Vagina (tissue), 2 donors: ENCODE data around the gene NFILZ. TPM values are rescaled to one million over a fixed set of nuclear protein-coding genes. Genes with fewer than 3 reads are reported as not detected.
A peak's percentile ranks its signal among the peaks of the same experiment; 100 is the strongest.
"Not testable (repeated sequence)": the region's sequence is repeated elsewhere in the genome, so short reads cannot be mapped to it uniquely, and the experiment has no call there.

Experiments
- DNase-seq, 2 donors: peaks; one replicate each; pipeline ENCODE4 v3.0.0-alpha.2; 2017; ENCODE audit errors: extremely low spot score in 2 of 2
- H3K27ac ChIP-seq: fragments of 200-600 bp; sonication (generic); one replicate; pipeline ENCODE4 v1.5.1; 2019
- H3K27me3 ChIP-seq: fragments of 200-600 bp; sonication (generic); one replicate; pipeline ENCODE4 v1.5.1; 2019
- H3K36me3 ChIP-seq, 2 donors: fragments of 200-600 bp; sonication (generic); one replicate each; pipeline ENCODE4 v1.5.1; 2017 to 2019
- H3K4me1 ChIP-seq: fragments of 200-600 bp; sonication (generic); one replicate; pipeline ENCODE4 v1.5.1; 2019
- H3K4me3 ChIP-seq, 2 donors: fragments of 200-600 bp; sonication (generic); 1 replicate in 1 of 2; 2 replicates in 1 of 2; pipeline ENCODE4 v1.5.1; 2016 to 2019
- H3K9me3 ChIP-seq: fragments of 200-600 bp; sonication (generic); one replicate; pipeline ENCODE4 v1.5.1; 2019
- CTCF ChIP-seq, 3 experiments: fragments of 450-650 bp in 2 of 3; fragments of 200-600 bp in 1 of 3; sonication (generic) in 1 of 3; IDR thresholded peaks; one replicate each; pipeline ENCODE4 v1.5.1; 2017 to 2019; ENCODE audit warnings: antibody characterized with exemption in 3 of 3, mild to moderate bottlenecking in 2 of 3, moderate library complexity in 2 of 3
- POLR2A ChIP-seq, 2 donors: fragments of 450-650 bp; IDR thresholded peaks; one replicate each; pipeline ENCODE4 v1.6.1; 2017; ENCODE audit warnings: antibody characterized with exemption in 2 of 2, mild to moderate bottlenecking in 2 of 2, moderate library complexity in 2 of 2
- POLR2AphosphoS5 ChIP-seq, 2 donors: sonication (generic); formaldehyde crosslinking; IDR thresholded peaks; one replicate each; pipeline ENCODE4 v1.9.0; 2017; ENCODE audit warnings: antibody characterized with exemption in 2 of 2, mild to moderate bottlenecking in 2 of 2, low read depth in 1 of 2; ENCODE audit not compliant: insufficient read depth in 1 of 2
- intact Hi-C: fragments of 100-400 bp; cut with DNase I; formaldehyde crosslinking; loops from one replicate; pipeline ENCODE4 v1.15.1; 2023
- total RNA-seq: library from RNA; depleted of rRNA; stranded (reverse); fragments of >200 nt; gene quantifications from one replicate; pipeline ENCODE4 v1.2.3, GENCODE V29; 2016

The NFILZ gene
- total RNA-seq, 1 donor from 2014 or later, result not detected

DNA sequence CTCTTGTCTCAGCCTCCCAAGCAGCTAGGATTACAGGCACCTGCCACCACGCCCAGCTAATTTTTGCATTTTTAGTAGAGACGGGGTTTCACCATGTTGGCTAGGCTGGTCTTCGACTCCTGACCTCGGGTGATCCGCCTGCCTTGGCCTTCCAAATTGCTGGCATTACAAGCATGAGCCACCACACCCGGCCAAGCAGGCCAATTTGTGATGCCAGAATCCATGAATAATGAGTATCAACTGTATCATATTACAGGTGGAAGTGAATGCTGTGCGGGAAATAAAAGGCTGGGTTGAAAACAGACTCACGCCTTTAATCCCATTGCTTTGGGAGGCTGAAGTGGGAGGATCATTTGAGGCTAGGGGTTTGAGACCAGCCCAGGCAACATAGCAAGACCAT lies 3.6 kb upstream of the NFILZ start:
- no peaks in the 10 kb centered on the region for H3K27me3 ChIP-seq
- no peaks in the 10 kb centered on the region for H3K36me3 ChIP-seq
- H3K9me3 ChIP-seq, result no peaks in the 10 kb centered on the region
- no peak for TF ChIP-seq CTCF (IDR thresholded peaks at IDR 0.05)
- no peak for TF ChIP-seq POLR2A (IDR thresholded peaks at IDR 0.05)
- no peak for TF ChIP-seq POLR2AphosphoS5 (IDR thresholded peaks at IDR 0.05; ENCODE audit: insufficient read depth in 1 of 2, low read depth in 1 of 2)
- DNase-seq, result no peak
- no peak overlapping the region for H3K4me3 ChIP-seq
- H3K4me1 ChIP-seq, result peaks cover 3% of the 10 kb centered on the region
- intact Hi-C loops, result no loop called here
- no peak overlapping the region for H3K27ac ChIP-seq

GRCh38 chr19:8629184-8629583 lies 1.2 kb upstream of the NFILZ start:
- H3K4me3 ChIP-seq, result no peak overlapping the region
- H3K9me3 ChIP-seq, result no peaks in the 10 kb centered on the region
- peaks cover 8% of the 10 kb centered on the region for H3K4me1 ChIP-seq
- no peak overlapping the region for H3K27ac ChIP-seq
- H3K36me3 ChIP-seq, result no peaks in the 10 kb centered on the region
- H3K27me3 ChIP-seq, result no peaks in the 10 kb centered on the region
- intact Hi-C loops, result no loop called here
- DNase-seq, result no peak
- TF ChIP-seq CTCF (IDR thresholded peaks at IDR 0.05) (no peak), POLR2AphosphoS5 (IDR thresholded peaks at IDR 0.05; ENCODE audit: insufficient read depth in 1 of 2, low read depth in 1 of 2) (no peak), POLR2A (IDR thresholded peaks at IDR 0.05) (no peak)

GRCh38 chr19:8630796-8631424 lies 477 bp downstream of the NFILZ start:
- Histone ChIP-seq H3K36me3 (no peaks in the 10 kb centered on the region), H3K4me1 (peaks cover 8% of the 10 kb centered on the region), H3K27ac (peak overlapping the region; percentile 60), H3K4me3 (no peak overlapping the region), H3K27me3 (no peaks in the 10 kb centered on the region), H3K9me3 (no peaks in the 10 kb centered on the region)
- intact Hi-C loops, result no loop called here
- TF ChIP-seq POLR2A (IDR thresholded peaks at IDR 0.05), result no peak
- DNase-seq, result no peak

DNA sequence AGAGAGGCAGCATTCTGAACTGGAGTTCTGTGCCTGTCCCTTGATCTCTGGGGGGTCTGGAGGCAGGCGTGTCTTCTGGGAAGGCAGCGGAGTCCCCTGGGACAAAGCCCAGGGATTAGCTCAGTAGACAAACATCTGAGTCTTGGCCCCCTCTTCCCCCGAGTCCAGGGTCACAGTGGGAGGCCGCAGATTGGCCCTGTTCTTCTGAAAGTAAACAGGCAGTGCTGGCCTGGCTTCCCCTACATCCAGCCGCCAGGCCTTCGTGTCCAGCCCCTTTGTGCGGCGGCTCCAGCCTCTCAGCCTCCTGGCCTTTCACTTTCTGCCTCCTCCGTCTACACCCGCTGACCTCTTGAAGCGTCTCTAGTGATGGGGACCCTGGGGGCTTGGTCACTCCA lies 989 bp downstream of the NFILZ start:
- H3K27me3 ChIP-seq, result no peaks in the 10 kb centered on the region
- intact Hi-C loops, result no loop called here
- no peak for DNase-seq
- H3K36me3 ChIP-seq, result no peaks in the 10 kb centered on the region
- TF ChIP-seq CTCF (IDR thresholded peaks at IDR 0.05), result no peak
- peak in 1 of 2 donors; percentile 40 for TF ChIP-seq POLR2AphosphoS5 (IDR thresholded peaks at IDR 0.05; ENCODE audit: insufficient read depth in 1 of 2, low read depth in 1 of 2)
- peaks cover 8% of the 10 kb centered on the region for H3K4me1 ChIP-seq
- no peak overlapping the region for H3K4me3 ChIP-seq
- H3K27ac ChIP-seq, result peak overlapping the region; percentile 60
- H3K9me3 ChIP-seq, result no peaks in the 10 kb centered on the region

- DNase-seq, result no peak
- H3K27ac ChIP-seq, result no peak overlapping the region
- no peaks in the 10 kb centered on the region for H3K27me3 ChIP-seq
- H3K4me3 ChIP-seq, result no peak overlapping the region
- intact Hi-C loops, result no loop called here
- TF ChIP-seq CTCF (IDR thresholded peaks at IDR 0.05) (no peak), POLR2AphosphoS5 (IDR thresholded peaks at IDR 0.05; ENCODE audit: insufficient read depth in 1 of 2, low read depth in 1 of 2) (no peak), POLR2A (IDR thresholded peaks at IDR 0.05) (no peak)
- H3K4me1 ChIP-seq, result peaks cover 8% of the 10 kb centered on the region
- H3K36me3 ChIP-seq, result no peaks in the 10 kb centered on the region
- H3K9me3 ChIP-seq, result no peaks in the 10 kb centered on the region
Observed at GRCh38 chr19:8635422-8635821, 5.0 kb downstream of the NFILZ start.

GRCh38 chr19:8637070-8637469 lies 6.6 kb downstream of the NFILZ start:
- intact Hi-C loops, result not testable (repeated sequence)

More at GRCh38 chr19:8637070-8637469, 6.6 kb downstream of the NFILZ start:
- not testable (repeated sequence) for H3K27me3 ChIP-seq, DNase-seq, H3K36me3 ChIP-seq, H3K27ac ChIP-seq, H3K4me1 ChIP-seq, H3K4me3 ChIP-seq, H3K9me3 ChIP-seq
